ENCODE data around the gene BTBD10.

DNA sequence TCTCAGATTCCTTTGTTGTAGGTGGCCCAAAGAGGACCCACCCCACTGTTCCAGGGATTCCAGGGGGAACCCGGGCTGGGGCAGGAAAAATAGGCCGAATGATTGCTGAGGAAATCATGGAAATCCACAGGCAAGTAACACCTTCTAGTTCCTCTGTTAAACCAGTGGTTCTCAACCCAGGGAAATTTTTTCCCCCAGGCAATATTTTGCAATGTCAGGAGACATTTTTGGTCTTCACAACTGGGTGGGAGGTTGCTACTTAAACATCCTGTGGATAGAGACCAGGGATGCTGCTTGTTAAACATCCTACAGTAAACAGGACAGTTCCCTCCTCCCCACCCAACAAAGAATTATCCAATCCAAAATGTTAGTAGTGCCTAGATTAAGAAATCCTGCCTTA is 84.7 kb downstream of the BTBD10 start:
- TF ChIP-seq, protein P1, sequence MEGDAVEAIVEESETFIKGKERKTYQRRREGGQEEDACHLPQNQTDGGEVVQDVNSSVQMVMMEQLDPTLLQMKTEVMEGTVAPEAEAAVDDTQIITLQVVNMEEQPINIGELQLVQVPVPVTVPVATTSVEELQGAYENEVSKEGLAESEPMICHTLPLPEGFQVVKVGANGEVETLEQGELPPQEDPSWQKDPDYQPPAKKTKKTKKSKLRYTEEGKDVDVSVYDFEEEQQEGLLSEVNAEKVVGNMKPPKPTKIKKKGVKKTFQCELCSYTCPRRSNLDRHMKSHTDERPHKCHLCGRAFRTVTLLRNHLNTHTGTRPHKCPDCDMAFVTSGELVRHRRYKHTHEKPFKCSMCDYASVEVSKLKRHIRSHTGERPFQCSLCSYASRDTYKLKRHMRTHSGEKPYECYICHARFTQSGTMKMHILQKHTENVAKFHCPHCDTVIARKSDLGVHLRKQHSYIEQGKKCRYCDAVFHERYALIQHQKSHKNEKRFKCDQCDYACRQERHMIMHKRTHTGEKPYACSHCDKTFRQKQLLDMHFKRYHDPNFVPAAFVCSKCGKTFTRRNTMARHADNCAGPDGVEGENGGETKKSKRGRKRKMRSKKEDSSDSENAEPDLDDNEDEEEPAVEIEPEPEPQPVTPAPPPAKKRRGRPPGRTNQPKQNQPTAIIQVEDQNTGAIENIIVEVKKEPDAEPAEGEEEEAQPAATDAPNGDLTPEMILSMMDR (conservative IDR thresholded peaks at IDR 0.05; ENCODE audit: low read length), result no peak
- no peak for TF ChIP-seq EZH2phosphoT487 (IDR thresholded peaks at IDR 0.05; ENCODE audit: borderline replicate concordance, low read depth, low read length)

All from OCI-LY7 (cell line).